ENCODE data around the gene MYCBPAP. TPM values are rescaled to one million over a fixed set of nuclear protein-coding genes. Genes with fewer than 3 reads are reported as not detected.

Gene MYCBPAP
- total RNA-seq, 1 experiment from 2014 or later, result 1.1 TPM

DNA sequence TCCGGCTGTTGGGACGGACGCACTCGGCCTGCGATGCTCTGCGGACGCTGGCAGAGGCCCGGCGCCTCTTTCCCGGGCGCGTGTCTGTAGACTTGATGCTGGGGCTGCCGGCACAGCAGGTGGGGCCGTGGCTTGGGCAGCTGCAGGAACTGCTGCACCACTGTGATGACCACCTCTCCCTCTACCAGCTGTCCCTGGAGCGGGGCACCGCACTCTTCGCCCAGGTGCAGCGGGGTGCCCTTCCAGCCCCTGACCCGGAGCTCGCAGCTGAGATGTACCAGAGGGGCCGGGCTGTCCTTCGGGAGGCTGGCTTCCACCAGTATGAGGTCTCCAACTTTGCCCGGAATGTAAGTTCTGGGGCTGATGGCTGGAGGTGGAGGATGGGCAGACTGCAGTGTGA is 26.1 kb upstream of the MYCBPAP start:
- DNase-seq (ENCODE audit: low read depth), result no peak
- in situ Hi-C loops (cut with HindIII; ENCODE audit: low pct_unique_long_range_greater_than_20kb, low sequenced_read_pairs), result no loop called here

DNA sequence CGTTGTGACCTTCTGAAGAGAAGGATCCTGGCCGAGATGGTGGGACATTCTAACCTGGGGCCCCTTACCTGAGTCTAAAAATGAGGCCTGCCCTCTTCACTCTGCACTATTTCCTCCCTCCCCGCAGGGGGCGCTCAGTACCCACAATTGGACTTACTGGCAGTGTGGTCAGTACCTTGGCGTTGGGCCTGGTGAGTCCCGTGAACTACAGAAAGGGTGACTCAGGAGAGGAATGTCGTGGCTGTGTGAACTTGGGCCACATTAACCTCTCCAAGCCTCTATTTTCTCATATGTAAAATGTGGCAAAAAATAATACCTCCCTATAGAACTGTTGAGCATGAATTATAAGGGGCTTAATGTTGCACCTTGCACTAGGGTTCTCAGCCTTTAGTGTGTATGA is 25.7 kb upstream of the MYCBPAP start:
- peak; percentile 83 for DNase-seq (ENCODE audit: low read depth)
- in situ Hi-C loops (cut with HindIII; ENCODE audit: low pct_unique_long_range_greater_than_20kb, low sequenced_read_pairs), result no loop called here

DNA sequence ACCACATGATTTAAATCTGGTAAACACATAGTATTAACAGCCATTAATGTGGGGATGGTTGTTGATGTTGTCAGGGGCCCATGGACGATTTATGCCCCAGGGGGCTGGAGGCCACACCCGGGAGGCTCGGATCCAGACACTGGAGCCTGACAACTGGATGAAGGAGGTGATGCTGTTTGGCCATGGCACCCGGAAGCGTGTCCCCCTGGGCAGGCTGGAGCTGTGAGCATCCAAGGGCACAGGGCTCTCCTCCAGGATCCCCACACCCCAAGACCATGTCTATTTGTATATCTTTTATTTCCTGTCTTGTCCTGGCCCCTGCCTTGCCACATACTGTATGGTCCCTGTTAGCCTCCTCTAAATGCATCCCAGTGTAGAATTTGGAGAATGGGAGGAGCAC is 25.0 kb upstream of the MYCBPAP start:
- DNase-seq (ENCODE audit: low read depth), result no peak
- in situ Hi-C loops (cut with HindIII; ENCODE audit: low pct_unique_long_range_greater_than_20kb, low sequenced_read_pairs), result no loop called here

DNA sequence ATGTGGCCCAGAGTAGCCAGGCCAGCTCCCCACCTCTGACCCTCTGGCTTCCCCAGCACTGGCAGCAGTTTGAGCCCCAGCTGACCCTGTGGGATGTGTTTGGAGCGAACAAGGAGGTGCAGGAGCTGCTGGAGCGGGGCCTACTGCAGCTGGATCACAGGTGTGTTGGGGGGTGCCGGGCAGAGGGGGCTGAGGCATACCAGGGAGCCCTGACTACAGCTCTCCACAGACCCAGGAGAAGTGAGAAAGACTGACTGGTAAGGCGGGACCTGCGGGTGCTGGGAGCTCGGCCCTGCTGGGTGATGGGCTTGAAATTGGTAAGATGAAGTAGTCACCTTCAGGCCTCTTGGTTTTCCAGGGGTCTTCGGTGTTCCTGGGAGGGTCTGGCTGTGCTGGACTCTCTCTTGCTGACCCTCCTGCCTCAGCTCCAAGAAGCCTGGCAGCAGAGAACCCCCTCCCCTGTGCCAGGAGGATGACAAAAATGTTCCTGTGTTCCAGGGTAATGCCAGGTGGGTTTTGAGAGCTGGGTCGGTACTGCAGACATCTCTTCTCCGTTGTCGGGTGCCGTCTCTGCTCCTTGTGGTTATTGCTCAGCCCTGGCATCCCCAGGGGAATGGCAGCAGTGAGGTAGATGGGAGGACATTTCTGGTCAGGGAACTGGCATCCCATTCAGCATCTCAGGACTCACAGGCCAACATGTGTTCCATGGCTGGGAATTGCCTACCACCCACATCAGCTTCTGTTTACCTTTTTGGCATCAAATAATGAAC is 23.7 kb upstream of the MYCBPAP start:
- in situ Hi-C loops (cut with HindIII; ENCODE audit: low pct_unique_long_range_greater_than_20kb, low sequenced_read_pairs), result no loop called here
- no peak for DNase-seq (ENCODE audit: low read depth)

DNA sequence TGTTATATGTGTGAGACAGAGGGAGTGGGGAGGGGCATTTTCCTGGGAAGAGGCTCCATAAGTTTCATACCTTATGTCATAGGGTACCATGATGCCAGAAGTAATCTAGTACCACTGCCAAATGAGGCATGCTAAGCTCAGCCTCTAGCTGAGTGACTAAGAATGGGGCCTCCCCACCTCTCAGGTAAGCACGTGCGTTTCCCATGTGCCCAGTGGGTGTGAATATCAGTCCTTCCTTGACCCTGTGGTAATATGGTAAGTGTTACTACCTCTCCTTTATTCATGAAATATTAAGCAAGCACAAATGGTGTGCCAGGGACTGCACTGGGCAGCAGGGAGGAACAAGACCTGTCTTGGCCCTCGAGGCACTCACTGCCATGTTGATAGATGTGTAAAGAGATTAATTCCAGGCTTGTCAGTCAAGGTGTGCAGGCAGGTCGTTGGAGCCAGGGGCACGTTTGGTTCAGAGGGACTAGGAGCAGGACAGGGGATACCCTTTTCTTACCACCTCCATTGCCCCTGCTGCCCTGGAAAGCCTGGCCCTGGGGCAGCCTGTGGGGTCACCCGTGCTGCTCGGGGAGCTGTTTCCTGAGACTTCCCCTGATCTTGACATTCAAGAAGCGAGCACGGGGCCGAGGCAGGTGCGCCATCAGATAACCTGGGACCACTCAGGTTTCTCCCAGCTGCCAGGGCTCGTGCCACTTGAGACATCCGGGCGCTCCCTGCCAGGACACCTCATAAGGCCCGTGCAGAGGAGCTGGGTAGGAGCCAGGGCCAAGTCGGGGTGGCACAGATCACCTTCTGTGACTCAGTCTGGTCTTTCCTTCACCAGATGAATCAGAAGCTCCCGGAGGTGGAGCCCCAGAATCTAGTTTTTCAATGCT is 20.8 kb upstream of the MYCBPAP start:
- in situ Hi-C loops (cut with HindIII; ENCODE audit: low pct_unique_long_range_greater_than_20kb, low sequenced_read_pairs), result no loop called here
- no peak for DNase-seq (ENCODE audit: low read depth)

DNA sequence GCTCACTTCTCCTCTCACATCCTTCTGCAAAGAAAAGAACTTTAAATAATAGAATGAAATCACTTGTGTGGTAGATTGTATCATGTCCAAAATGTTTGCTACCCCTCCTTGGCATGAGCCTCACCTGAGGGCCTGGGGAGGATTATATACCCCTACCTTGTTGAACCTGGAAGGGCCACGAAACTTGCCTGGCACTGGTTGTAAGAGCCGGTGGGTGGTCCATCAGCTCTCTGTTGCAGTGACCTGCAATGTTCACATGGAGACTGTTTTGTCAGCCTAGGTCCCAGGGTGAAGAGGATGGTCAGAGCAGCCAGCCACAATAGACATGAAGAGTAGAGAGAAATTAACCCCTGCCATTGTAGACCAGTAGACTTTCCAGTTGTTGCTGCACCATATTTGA is 19.4 kb upstream of the MYCBPAP start:
- in situ Hi-C loops (cut with HindIII; ENCODE audit: low pct_unique_long_range_greater_than_20kb, low sequenced_read_pairs), result no loop called here
- DNase-seq (ENCODE audit: low read depth), result no peak

DNA sequence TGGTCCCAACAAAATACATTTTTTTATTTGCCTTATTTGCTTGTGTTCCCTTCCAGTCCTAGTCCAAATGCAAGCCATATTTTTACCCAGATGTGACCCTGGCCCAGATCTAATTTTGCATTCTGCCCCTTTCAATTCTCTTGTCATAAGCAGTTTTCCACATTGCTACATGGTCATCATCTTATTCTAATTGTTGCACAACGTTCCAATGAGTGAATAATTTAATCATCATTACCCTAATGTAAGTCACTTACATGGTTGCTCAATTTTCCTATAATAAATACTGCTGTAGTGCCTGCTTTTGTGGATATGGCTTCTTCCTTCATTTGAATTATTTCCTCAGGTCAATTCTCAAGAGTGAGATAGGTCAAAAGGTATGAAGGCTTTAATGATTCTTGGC is 16.7 kb upstream of the MYCBPAP start:
- DNase-seq (ENCODE audit: low read depth), result no peak
- in situ Hi-C loops (cut with HindIII; ENCODE audit: low pct_unique_long_range_greater_than_20kb, low sequenced_read_pairs), result no loop called here

DNA sequence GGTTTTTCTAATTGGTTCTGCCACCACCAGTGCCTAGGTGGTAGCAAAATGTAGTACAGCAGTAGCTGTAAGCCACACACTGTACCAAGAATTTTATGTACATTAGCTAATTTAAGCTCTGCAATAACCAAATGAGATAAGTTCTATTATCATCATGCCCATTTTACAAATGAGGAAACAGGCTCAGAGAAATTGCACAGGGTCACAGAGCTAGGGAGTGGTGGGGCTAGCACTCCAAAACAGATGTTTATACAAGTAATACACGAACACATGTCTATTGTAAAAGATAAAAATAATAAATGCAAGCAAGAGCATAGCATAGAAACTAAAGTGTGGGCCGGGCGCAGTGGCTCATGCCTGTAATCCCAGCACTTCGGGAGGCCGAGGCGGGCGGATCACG is 16.0 kb upstream of the MYCBPAP start:
- in situ Hi-C loops (cut with HindIII; ENCODE audit: low pct_unique_long_range_greater_than_20kb, low sequenced_read_pairs), result no loop called here
- no peak for DNase-seq (ENCODE audit: low read depth)

DNA sequence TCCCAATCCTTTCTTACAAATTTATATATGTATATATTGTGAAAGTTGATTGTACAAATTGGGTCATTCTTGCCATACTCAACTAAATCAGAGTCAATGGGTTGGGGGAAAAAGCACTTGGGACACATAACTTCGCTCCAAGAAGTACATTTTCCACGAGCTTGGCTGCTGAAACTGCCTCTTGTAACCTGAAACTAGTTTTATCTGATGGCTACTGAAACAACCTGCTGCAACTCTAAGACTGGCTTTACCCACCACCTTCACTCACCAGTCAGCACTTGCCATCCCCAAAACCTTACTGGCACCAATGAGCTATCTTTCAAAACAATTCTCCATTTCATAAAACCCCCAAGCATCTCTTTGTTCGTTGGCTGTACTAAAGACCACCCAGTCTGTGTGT is 14.5 kb upstream of the MYCBPAP start:
- DNase-seq (ENCODE audit: low read depth), result no peak
- in situ Hi-C loops (cut with HindIII; ENCODE audit: low pct_unique_long_range_greater_than_20kb, low sequenced_read_pairs), result no loop called here

DNA sequence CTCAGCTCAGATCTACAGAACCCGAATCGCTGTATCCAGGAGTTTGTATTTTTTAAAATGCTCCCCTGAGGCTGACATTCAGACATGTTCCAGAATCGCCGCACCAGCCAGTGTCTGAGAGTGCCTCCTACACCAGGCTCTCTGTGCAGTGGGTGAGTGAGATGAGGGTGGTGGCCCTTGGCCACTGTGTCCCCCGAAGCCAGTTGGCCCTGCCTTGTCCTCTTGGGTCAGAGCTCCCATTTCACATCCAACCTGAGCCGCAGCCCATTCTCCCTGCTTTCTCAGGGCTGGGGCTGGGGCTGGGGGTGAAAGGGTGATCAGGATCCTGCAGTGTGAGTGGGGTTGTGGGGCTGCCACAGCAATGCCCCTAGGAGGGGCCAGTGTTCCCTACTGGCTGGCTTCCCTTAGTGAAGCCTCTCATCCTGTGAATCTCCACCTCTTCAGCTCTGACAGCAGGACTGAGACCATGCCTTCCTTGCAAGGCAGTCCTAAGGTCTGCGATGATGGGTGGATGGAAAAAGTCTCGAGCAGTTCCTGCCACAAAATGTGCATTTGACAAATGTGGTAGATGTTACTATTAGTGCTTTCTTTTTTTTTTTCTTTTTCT is 12.9 kb upstream of the MYCBPAP start:
- in situ Hi-C loops (cut with HindIII; ENCODE audit: low pct_unique_long_range_greater_than_20kb, low sequenced_read_pairs), result no loop called here

DNA sequence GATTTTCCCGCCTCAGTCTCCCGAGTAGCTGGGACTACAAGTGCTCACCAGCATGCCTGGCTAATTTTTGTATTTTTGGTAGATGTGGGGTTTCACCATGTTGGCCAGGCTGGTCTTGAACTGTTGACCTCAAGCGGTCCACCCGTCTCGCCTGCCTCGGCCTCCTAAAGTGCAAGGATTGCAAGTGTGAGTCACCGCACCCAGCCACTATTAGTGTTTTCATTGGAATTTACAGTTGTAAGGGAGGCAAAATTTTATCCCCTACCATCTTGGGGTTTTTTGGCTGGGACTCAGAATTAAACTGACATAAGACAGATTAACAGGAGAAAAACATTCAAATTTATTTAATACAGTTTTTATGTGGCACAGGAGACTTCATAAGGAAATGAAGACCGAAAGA is 12.3 kb upstream of the MYCBPAP start:
- in situ Hi-C loops (cut with HindIII; ENCODE audit: low pct_unique_long_range_greater_than_20kb, low sequenced_read_pairs), result no loop called here

More for the DNA sequence above, 12.9 kb upstream of the MYCBPAP start:
- DNase-seq (ENCODE audit: low read depth), result no peak

DNA sequence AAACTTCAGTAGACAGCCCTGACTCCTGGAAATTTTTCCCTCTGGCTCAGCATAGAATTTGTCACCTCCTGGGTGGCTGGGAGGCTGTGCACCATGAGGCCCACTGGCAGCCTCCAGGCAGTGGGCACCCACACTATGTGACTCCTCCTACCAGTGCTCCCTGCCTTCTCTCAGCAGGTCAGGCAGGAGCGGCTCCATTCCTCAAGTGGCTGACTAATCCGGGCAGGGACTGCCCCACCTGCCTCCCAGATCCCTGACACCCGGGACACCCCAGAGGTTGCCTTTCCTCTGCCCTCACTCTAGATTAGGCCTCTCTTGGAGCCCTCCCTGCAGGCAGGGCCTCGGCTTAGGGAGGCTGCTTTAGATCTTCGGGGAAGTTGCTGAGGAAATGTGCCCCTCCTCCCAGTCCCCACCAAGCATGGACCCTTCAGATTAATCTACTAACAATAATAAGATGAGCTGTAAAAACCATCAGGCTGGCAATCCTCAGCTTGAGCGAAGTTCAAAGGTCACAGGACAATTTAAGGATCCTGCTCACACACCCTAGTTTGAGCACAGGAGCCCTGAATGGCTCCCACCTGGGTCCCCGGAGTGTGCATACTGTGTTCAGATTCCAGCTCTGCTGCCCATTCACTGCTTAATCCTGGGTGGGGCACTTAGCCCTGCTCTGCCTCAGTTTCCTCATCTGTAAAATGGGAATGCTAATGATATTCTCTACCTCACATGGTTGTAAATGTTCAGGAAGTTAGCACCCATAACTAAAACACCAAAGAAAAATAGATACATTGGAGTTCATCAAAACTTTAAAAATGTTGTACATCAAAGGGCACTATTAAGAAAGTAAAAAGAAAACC is 10.0 kb upstream of the MYCBPAP start:
- in situ Hi-C loops (cut with HindIII; ENCODE audit: low pct_unique_long_range_greater_than_20kb, low sequenced_read_pairs), result no loop called here
- DNase-seq (ENCODE audit: low read depth), result no peak

More for the DNA sequence above, 12.3 kb upstream of the MYCBPAP start:
- no peak for DNase-seq (ENCODE audit: low read depth)

DNA sequence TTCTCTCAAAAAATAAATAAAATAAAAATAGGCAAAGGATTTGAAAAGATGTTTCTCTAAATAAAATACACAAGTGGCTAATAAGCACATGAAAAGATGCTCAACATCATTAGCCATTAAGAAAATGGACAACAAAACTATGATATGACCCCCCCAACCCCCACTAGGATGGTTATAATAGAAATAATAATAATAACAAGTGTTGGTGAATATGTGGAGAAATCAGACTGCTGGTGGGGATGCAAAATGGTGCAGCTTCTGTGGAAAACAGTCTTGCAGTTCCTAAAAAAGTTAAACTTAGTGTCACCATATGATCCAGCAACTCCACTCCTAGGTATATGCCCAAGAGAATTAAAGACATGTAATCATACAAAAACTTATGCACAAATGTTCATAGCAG is 9.0 kb upstream of the MYCBPAP start:
- DNase-seq (ENCODE audit: low read depth), result no peak
- in situ Hi-C loops (cut with HindIII; ENCODE audit: low pct_unique_long_range_greater_than_20kb, low sequenced_read_pairs), result no loop called here

DNA sequence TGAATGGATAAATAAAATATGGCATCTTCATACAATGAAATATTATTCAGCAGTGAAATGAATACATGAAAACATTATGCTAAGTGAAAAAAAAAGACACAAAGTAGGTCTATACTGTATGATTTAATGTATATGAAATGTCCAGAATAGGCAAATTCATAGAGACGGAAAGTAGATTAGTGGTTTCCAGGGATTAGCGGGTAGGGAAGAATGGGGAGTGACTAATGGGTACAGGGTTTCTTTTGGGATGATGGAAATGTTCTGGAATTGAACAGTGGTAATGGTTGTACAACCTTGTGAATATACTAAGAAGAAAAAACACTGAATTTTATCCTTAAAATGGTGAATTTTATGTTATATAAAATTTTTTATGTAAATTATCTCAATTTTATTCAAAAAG is 8.5 kb upstream of the MYCBPAP start:
- no peak for DNase-seq (ENCODE audit: low read depth)
- in situ Hi-C loops (cut with HindIII; ENCODE audit: low pct_unique_long_range_greater_than_20kb, low sequenced_read_pairs), result no loop called here

DNA sequence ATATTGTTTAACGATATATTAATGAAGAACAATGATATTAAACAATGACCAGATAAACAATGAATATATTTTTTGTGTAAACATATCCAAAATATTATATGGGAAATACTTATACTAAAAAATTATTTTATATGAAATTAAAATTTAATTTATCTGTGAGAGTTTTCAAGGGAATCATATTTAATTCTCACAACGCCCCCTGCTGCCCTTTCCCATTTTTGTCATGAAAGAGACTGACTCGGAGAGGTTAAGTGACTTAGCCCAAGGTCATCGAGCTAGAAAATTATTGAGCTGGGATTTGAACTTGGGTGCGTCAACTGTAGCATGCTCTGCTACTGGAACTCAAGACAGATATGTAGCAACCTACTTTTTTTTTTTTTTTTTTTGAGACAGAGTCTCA is 7.2 kb upstream of the MYCBPAP start:
- in situ Hi-C loops (cut with HindIII; ENCODE audit: low pct_unique_long_range_greater_than_20kb, low sequenced_read_pairs), result no loop called here

DNA sequence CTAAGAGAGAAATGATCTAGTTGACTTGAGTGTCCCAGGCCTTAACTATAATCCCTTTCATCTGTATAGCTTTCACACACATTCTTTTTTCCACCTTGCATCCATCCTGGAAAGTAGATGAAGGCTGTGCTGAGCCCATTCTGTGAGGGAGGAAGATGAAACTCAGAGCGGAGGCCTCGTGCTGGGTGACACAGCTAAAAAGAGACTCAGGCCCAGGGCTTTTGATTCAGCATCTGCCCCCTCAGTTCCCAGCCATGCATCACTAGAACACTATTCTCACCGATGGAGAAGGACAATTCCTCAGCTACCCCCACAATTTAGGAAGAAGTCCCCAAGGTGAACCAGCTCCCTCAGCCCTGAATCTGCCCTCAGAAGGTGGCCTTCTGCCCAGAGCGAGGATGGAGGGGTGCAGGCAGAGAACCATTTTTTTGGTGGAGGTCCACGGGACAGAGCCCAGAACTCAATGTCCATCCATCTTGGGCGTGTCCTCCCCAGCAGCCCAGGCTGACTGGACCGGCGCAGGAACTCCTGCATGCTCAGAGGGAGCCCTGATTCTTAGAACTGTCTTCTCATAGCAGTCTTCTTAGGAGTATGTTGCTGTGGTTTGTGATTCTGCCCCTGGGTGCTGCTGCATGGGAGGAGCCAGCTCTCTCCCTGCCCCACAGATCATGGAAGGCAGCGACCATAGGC is 5.8 kb upstream of the MYCBPAP start:
- in situ Hi-C loops (cut with HindIII; ENCODE audit: low pct_unique_long_range_greater_than_20kb, low sequenced_read_pairs), result no loop called here
- DNase-seq (ENCODE audit: low read depth), result no peak

More for the DNA sequence above, 7.2 kb upstream of the MYCBPAP start:
- no peak for DNase-seq (ENCODE audit: low read depth)

DNA sequence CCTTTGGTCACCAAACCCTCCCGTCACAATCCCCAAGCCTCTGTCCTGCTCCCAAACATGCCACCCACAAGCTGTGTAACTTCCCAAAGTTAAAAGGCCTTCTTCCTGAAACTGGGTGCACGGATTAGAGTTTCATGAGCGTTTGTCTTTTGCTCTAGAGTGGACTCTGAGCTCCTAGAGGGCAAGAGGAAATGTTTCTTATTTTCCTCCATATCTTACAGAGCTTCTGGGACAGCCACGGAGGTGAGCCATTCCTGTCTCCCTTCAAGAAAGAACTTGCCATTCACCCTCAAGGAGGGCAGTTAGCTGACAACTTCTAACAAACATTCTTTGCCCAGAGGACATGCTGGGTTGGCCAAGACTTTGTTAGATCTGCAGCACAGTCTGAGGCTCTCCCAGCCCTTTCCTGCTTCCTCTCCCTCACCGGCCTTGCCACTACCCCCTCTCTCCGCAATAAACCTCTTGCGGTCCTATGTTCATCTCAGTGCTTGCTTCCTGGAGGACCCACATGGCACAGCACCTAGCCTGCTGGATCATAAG is 2.6 kb upstream of the MYCBPAP start:
- in situ Hi-C loops (cut with HindIII; ENCODE audit: low pct_unique_long_range_greater_than_20kb, low sequenced_read_pairs), result no loop called here
- DNase-seq (ENCODE audit: low read depth), result no peak

DNA sequence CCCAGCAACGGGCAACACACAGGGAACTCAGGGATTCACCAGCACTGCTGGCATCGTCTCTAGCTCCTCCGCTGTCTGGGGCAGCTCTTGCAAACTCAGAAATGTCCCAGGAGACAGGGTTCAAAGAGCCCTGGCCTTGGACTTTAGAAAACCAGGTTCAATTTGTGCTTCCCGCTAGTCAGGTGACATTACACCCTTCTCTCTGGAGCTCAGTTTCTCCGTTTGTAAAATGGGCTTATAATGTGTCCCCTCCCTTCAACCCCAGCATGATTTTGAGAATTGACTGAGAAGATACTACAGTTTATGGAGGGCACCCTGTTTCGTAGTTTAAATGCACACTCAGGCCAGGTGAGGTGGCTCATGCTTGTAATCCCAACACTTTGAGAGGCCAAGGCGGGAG is 1.9 kb upstream of the MYCBPAP start:
- in situ Hi-C loops (cut with HindIII; ENCODE audit: low pct_unique_long_range_greater_than_20kb, low sequenced_read_pairs), result no loop called here
- no peak for DNase-seq (ENCODE audit: low read depth)

Measured in Caki2 (cell line).